Left ventricle myocardium inferior (tissue), 1 donor: ENCODE measurements around the gene OR6S1. TPM values are rescaled to one million over a fixed set of nuclear protein-coding genes. Genes with fewer than 3 reads are reported as not detected.
A peak's percentile ranks its signal among the peaks of the same experiment; 100 is the strongest.

Experiments used
- DNase-seq: peaks from one replicate; pipeline ENCODE4 v3.0.0-alpha.2; 2020
- H3K27ac ChIP-seq: fragments of 200-600 bp; replicated peaks from 2 replicates; pipeline ENCODE4 v1.8.0; 2021
- H3K27me3 ChIP-seq: fragments of 200-600 bp; 2 replicates; pipeline ENCODE4 v1.8.0; 2021; ENCODE audit warnings: low read depth
- H3K36me3 ChIP-seq: fragments of 200-600 bp; 2 replicates; pipeline ENCODE4 v1.8.0; 2021
- H3K4me1 ChIP-seq: fragments of 200-600 bp; 2 replicates; pipeline ENCODE4 v1.8.0; 2021
- H3K4me3 ChIP-seq: fragments of 200-600 bp; 2 replicates; pipeline ENCODE4 v1.8.0; 2021; ENCODE audit warnings: mild to moderate bottlenecking, moderate library complexity
- H3K9me3 ChIP-seq: fragments of 200-600 bp; replicated peaks from 2 replicates; pipeline ENCODE4 v1.8.0; 2021
- CTCF ChIP-seq: fragments of 200-600 bp; IDR thresholded peaks from 2 replicates; pipeline ENCODE4 v1.8.0; 2021; ENCODE audit warnings: antibody characterized with exemption, mild to moderate bottlenecking, borderline replicate concordance
- intact Hi-C: fragments of 100-400 bp; cut with micrococcal nuclease; formaldehyde crosslinking; loops from one replicate; pipeline ENCODE4 v1.11.0; 2022
- total RNA-seq: library from RNA; stranded (reverse); fragmentation: NEBNext Ultra II Directional; extraction: Animal tissue kit (Norgen Biotek cat#: 25700); gene quantifications from one replicate; pipeline ENCODE4 v1.2.1, GENCODE V29; 2021
- donor health status: DM: no; HTN: yes; CAD: no; lungs with severe emphysema.

The OR6S1 gene
- total RNA-seq, 1 donor from 2014 or later = not detected

GRCh38 chr14:20627346-20628027 lies 14.0 kb downstream of the OR6S1 start:
- Histone ChIP-seq H3K4me3 (no peak overlapping the region), H3K27me3 (peaks cover 15% of the 10 kb centered on the region), H3K27ac (no peak overlapping the region), H3K4me1 (peaks cover 50% of the 10 kb centered on the region), H3K9me3 (peaks cover 6% of the 10 kb centered on the region), H3K36me3 (no peaks in the 10 kb centered on the region)
- DNase-seq = no peak
- no peak for TF ChIP-seq CTCF
- intact Hi-C loops = no loop called here

- Histone ChIP-seq H3K27me3 (peaks cover 9% of the 10 kb centered on the region), H3K36me3 (no peaks in the 10 kb centered on the region), H3K9me3 (peaks cover 6% of the 10 kb centered on the region), H3K4me1 (peaks cover 38% of the 10 kb centered on the region), H3K27ac (no peak overlapping the region), H3K4me3 (peak overlapping the region; percentile 53)
- intact Hi-C loops = no loop called here
- no peak for TF ChIP-seq CTCF
- no peak for DNase-seq
Measured at GRCh38 chr14:20626274-20626673, 15.2 kb downstream of the OR6S1 start.

GRCh38 chr14:20624495-20625070 lies 16.9 kb downstream of the OR6S1 start:
- Histone ChIP-seq H3K4me1 (peaks cover 28% of the 10 kb centered on the region), H3K27ac (peak overlapping the region; percentile 16), H3K27me3 (peaks cover 9% of the 10 kb centered on the region), H3K9me3 (peaks cover 6% of the 10 kb centered on the region), H3K36me3 (no peaks in the 10 kb centered on the region), H3K4me3 (peak overlapping the region; percentile 53)
- TF ChIP-seq CTCF = no peak
- intact Hi-C loops = no loop called here
- peak; percentile 46 for DNase-seq

- Histone ChIP-seq H3K4me3 (no peak overlapping the region), H3K4me1 (peaks cover 28% of the 10 kb centered on the region), H3K9me3 (peaks cover 6% of the 10 kb centered on the region), H3K36me3 (no peaks in the 10 kb centered on the region), H3K27me3 (peaks cover 6% of the 10 kb centered on the region), H3K27ac (no peak overlapping the region)
- intact Hi-C loops = no loop called here
- no peak for TF ChIP-seq CTCF
- no peak for DNase-seq
Measured at GRCh38 chr14:20623798-20624197, 17.7 kb downstream of the OR6S1 start.

GRCh38 chr14:20622816-20623291 lies 18.6 kb downstream of the OR6S1 start:
- intact Hi-C loops = no loop called here
- H3K4me3 ChIP-seq = peak overlapping the region; percentile 24
- no peak for DNase-seq
- peaks cover 28% of the 10 kb centered on the region for H3K4me1 ChIP-seq
- peaks cover 6% of the 10 kb centered on the region for H3K9me3 ChIP-seq
- H3K27me3 ChIP-seq = no peaks in the 10 kb centered on the region
- TF ChIP-seq CTCF = no peak
- no peaks in the 10 kb centered on the region for H3K36me3 ChIP-seq
- H3K27ac ChIP-seq = no peak overlapping the region
